Glomerular visceral epithelial cell (primary cell): ENCODE data around the gene MATR3.
A peak's percentile ranks its signal among the peaks of the same experiment; 100 is the strongest.

ENCODE experiments used
- DNase-seq: peaks from one replicate; pipeline ENCODE4 v3.0.0-alpha.2; 2016; ENCODE audit errors: extremely low spot score

Gene MATR3

DNA sequence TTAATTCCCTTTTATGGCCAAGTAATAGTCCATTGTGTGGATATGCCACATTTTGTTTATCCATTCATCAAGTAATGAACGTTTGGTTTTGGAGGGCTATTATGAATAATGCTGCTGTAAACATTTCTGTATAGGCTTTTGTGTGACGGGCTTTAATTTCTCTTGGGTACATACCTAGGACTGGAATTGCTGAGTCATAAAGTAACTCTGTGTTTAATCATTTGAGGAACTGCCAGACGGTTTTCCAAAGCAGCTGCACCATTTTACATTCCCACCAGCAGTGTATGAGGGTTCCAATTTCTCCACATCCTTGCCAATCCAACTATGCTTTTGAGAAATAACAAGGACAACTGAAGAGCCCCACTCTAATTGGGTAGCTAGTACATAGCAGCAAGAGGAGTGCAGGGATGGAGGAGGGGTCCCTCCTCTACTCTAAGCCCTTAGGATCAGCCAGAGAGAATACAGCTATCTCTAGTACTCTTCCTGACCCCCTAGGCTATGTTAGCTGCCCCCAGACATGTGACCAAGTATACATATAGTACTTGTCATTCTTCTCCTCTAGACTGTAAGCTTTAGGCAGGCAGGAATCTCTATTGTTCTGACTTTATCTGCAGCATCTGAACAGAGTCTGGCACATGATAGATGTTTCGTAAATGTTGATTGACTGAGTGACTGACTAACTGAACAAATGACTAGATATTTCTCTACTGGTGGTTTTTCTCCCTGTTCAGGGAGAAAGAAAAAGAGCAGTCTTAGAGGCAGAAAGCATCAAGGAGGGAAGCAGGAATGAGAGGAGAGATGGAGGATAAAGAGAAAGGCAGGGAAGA is 22.1 kb upstream of the MATR3 start:
- peak; percentile 57 for DNase-seq

DNA sequence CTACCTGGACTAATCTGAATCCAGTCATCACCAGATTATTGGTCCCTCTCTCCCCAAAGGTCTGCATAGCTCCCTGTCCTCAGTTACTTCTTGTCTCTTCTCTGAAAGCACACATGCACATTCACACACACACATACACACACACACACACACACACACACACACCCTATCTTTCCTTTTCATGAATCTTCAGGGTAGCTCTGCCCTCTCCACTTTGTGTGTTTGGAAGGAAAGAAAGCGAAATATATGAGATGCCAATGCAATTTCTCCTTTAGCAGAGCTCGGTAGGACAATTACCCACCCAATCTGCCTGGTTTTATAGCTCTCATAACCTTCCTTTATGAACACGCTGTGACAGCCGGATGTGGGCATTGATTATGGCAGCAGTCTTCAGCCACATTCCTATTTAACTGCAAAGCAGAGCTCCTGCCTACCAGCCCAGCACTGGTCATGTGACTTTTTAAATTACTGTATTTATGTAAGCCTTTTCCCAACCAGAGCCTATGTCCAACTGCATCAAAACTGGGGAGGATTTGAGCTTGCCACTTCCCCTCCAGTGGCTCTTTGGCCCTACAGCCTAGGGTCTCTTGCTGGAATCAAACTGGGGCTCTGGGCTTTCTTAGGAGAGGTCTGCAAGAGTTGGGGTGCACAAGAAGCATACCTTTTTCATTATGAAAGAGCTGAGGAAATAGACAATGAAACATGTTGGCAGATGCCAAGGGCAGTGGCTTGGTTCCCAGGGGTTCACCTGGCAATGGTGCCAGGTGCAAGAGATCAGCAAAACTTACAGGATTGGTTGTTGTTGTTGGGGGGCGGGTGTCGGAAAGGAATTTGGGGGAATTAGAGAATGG is 20.8 kb upstream of the MATR3 start:
- DNase-seq = peak; percentile 64

DNA sequence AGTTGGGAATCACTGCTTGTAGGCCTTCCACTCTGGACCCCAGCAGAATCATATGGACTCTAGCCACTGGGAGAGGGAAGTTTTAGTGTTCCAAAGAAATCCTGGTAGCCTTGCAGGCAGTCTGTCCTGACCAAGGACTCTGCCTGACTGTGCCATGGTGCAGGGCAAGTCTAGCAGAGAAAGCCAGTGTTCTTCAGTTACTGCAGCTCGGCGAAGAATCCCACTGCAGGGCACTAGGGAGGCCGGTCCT is 20.3 kb upstream of the MATR3 start:
- no peak for DNase-seq

DNA sequence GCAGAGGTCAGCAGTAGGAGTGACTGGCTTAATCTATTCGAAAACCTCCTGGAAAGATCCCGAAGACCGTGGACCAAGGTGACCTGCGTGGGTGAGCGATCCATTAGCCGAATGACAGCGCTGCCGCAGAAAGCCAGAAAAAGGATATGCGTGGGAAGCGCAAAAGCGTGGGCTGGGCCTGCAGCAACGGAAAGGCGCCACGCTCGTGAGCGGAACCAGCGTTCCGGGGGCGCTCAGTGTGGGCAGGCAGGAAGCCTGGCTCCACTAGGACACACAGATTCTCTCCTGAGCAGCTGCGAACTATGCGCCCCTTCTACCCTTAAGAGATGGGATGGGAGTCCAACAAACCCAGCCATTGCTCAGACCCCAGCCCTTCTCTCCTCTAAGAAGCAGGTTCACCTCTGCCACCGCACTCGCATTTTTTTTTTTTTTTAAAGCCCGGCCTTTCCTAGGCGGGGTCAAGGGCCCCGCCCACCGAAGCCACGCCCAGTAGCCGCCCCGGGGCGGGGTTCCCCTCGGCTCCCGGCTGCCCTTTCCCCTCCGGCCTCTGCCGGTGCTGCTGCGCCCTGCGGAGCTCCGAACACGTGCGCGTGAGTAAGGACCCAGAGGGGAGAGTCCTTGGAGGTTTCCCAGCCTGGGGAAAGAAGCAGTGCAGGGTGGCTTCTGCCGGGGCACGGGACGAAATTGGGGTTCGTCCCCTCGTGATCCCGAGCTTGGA is 19.8 kb upstream of the MATR3 start:
- DNase-seq = peak; percentile 95

DNA sequence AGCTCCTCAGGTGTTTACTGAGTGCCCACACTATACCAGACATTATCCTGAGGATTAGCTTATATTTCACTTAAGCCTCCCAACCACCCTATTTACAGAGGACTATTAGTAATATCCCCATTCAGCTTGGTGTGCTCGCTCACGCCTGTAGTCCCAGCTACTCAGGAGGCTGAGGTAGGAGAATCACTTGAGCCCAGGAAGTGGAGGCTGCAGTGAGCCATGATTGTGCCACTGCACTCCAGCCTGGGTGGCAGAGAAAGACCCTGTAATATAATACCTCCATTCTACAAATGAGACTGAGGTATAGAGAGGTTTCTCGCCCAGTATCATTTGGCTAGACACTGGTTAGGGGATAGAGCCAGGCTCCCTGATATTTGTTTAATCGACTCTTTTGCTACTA is 18.0 kb upstream of the MATR3 start:
- DNase-seq = no peak

DNA sequence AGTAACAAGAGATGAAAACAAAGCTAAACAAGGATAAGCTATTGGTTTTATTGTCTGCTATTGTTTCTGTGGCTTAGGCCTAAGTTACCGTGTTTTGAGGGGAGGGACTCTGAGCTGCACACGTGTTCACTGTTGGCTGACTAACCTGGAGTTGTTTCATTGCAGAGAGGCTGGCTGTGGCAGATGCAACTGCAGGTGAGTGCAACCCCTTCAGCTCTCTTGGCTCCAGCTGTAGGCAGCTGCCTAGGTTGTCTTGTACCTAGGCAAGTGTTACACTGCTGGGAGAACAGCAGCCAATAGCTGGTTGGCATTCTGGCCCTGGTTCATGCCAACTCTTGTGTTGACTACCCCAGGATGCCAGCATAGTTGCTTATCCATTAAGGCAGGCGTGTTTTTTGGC is 17.6 kb upstream of the MATR3 start:
- no peak for DNase-seq

DNA sequence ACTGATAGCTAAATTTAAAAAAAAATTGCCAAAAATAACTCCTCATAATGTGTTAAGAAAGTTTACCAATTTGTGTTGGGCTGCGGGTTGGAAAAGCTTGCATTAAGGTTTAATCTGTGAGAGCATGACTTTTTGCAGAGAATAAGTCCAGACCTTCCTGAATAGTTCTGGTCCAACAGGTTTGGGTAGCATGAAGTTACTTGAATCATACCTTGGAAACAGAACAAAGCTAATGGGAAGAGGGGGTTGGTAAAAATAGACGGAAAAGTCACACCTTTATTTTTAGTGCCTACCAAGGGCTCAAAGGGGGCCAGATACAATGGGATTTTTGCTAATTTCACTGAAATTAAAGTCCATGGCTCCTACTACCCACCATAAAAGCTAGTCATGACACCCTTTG is 17.1 kb upstream of the MATR3 start:
- no peak for DNase-seq

DNA sequence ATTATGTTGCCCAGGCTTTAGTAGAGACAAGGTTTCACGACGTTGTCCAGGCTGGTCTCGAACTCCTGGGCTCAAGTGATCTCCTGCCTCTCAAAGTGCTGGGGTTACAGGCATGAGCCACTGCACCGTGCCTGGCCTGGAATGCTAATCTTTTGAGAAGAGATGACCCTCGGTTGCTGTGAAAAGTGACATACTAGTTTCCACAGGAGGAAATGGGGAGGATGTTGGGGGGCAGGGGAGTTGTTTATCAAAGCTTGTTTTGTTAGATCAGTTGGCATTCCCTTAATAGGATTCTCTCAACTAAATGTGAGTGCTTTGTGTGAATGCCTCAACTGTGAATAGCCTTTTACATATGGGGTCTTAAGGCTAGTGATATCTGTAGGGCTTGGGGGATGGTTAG is 16.4 kb upstream of the MATR3 start:
- DNase-seq = no peak

DNA sequence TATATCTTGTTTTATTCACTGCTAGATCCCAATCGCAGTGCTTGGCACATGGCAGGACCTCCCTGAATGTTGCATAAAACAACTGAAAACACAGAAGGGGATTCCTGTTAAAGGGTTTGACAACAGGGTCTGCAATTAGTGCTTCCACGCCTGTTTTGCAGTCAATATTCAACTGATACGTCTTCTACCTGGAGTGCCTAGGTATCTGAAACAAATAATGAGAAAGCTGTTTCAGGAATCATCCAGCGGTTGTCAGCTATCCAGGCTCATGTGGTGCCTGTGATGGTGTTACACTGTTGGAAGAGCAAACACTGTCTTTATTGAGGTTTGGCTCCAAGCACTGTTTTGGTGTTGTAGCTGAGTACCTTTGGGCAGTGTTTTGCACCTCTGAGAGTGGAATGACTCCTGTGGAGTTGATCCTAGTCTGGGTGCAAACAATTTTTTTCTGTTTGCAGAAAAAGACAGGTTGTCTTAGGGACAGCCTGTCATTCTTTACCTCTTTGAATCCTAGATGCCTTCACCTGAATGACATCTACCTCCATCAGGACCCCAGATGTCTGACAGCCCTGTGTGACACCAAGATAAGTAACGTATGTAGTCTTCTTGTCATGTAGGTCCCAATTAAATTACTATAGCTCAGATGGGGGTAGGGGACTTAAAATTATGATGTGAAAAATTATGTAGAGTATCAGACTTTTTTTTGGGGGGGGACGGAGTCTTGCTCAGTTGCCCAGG is 14.8 kb upstream of the MATR3 start:
- no peak for DNase-seq

DNA sequence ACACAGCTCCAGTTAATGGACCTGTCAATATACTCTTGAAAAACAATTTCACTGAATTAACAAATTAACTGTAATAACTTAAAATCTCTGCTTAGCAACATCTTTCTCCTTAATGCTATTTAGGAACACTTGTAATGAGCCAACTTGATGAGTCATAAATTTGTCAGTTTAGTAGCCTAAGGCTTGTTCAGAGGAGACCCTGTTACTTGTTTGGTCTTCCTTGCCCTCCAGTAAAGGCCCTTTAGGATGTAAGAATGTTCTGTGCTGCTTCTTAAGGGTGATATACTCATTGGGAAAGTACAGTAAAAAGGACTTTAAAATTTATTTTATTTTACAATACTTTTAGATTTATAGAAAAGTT is 11.4 kb upstream of the MATR3 start:
- no peak for DNase-seq

DNA sequence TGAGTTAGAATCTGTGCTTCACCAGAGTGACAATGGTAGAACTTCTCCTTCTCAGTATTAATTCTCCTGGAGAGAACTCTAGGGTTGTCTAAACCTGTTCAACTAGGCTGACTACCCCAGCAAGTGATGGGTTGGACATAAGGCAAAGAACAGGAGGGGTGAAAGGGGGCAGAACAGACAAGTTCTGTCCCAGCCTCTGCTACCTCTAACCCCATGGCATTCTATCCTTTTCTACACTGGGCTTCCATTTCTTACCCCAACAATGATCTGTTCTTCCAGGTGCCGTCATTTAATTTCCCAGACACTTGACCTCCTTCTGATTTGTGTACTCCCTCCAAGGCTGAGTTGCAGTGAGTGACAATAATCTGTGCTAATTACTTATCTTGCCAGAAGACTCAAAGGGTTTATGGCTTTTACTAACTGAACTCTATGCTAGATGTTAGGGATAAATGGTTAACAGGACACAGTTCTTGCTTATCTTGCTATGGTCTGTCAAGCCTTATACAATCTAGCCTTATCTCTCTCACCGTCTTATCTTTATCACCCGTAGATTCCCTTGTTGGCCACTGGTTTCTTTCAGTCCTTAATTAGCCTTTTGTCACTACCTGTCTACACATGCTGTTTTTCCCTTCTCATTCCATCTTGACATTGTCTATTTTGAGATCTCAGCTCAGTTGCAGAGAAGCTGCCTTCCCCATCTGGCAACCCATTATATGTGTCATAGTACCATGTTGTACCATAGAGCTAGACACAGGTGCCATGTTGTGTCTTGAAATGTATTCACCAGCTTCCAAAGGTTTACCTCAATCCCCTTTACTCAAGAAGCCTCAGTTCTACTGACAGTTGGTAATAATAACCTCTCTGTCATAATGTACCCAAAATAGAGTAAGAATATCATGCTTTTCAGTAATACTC is 10.0 kb upstream of the MATR3 start:
- no peak for DNase-seq

DNA sequence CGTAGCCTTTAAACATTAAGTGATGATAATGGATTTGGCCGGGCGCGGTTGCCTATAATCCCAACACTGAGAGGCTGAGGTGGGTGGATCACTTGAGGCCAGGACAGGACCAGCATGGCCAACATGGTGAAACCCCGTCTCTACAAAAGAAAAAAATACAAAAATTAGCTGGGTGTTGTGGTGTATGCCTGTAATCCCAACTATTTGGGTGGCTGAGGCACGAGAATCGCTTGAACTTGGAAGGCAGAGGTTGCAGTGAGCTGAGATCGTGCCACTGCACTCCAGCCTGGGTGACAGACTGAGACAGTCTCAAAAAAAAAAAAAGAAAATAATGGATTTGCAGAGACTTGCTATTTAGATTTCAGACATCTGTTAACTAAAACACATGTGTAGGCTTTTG is 9.2 kb upstream of the MATR3 start:
- DNase-seq = no peak

DNA sequence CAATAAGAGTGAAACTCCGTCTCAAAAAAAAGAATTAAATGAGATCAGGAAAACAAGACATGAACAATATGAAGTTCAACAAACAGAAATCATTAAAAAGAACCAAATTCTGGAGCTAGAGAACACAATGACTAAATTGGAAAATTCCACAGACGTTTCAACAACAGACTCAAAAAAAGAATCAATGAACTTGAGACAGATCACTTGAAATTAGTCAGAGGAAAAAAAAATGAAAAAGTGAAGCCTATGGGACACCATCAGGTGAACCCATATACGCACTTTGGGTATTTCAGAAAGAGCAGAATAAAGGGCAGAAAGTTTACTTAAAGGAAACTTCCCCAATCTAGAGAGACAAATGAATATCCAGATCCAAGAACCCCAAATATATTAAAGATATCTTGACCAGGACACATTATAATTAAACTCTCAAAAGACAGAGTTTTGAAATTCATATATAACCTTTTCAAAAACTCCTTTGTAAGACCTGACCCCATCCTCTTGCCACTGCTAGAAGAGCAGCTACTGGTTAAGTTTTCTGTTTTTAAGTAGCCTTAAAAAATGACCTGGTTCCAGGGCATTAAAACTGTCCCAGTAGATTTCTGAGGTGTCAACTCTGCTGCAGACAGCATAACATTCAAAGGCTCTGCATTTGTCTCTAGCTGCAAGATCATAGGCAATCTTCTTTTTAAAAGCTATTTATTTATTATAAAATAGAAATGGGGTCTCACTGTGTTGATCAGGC is 7.7 kb upstream of the MATR3 start:
- DNase-seq = no peak

DNA sequence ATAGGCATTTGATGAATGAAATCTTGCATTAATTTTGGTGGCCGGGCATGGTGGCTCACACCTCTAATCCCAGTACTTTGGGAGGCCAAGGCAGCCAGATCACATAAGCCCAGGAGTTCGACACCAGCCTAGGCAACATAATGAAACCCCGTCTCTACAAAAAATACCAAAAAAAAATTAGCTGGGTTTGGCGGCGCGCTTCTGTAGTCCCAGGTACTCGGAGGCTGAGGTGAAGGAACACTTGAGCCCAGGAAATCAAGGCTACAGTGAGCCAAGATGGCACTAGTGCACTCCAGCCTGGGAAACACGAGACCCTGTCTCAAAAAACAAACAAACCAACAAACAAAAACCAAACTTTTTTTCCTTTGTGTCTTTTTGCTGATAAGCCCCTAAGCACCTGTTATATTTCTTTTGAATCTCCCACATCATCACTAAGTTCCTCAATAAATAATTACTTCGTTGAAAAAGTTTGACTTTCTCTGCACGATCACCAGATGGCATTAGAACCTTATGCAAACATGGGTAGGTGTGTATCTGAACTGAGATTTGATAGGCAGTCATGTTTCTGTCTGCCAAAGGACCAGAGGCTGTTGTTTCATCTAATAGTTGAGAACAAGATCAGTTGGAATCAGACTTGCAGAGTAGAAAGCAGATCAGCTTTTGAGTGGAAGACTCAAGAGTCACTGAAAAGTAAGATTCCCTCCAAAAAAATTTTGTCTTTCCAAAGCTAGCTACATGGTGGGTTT is 5.5 kb upstream of the MATR3 start:
- DNase-seq = peak; percentile 27

DNA sequence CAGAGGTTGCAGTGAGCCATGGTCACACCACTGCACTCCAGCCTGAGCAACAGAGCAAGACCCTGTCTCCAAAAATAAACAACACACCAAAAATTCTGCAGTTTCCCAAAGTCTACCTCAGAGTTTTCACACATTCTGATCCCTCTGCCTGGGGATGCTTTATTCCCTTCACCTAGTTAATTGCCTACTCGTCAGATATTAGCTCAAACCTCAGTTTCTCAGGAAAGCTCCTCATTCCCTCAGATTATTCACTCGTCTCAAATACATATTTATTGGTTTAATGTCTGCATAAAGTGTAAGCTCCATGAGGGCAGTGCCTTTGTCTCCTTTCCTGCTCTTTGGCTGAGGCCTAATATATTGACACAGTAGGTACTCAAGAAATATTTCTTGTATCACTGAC is 2.5 kb upstream of the MATR3 start:
- no peak for DNase-seq

DNA sequence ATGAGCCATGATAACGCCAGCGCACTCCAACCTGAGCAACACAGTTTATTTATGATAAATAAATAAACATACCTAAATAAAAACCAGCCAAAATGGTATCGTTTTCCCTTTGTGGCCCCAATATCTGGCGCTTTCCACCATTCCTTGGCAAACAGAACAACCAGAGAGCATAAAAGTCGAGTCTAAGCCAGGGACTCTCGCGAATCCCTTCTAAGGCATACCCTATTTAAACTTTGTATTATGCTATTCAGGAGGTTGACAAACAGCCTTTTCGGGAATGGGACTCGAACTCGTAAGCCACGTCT is 386 bp upstream of the MATR3 start:
- no peak for DNase-seq

DNA sequence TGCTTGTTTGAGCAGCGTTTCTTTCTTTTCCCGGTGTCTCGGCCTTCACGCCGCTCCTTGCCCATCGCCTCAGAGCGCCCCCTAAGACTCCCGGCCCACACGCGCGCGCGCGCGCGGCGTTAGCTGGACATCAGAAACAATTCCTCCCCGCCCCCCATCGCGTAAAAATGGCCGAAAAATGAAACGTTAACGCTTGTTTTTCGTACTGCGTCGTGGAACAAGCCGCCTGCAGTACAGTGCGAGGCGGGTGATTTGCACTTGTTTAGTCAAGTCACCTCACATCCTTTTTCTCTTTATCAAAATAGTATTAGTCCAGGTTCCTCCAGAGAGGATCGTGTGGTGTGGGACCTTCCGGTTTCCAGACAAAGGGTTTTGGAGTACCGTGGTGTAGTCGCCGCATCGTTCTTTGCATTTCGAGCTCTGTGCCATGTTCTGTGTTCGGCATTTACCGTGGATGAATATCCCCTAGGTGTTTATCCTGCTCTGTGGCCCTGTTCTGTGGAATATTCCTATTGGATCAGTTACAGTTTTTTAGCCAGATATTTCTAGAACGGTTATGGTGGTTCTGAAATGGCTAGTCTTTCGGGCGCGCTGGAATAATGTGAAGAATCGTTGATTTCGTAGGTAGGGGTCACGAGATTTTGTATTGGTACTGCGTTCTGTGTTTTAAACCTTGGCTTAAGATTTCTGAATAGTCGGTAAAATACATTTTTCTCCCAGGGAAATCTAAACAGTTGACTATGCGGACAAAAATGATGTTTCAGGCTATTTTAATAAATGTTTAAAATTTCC is 1.0 kb downstream of the MATR3 start:
- DNase-seq = peak; percentile 87

DNA sequence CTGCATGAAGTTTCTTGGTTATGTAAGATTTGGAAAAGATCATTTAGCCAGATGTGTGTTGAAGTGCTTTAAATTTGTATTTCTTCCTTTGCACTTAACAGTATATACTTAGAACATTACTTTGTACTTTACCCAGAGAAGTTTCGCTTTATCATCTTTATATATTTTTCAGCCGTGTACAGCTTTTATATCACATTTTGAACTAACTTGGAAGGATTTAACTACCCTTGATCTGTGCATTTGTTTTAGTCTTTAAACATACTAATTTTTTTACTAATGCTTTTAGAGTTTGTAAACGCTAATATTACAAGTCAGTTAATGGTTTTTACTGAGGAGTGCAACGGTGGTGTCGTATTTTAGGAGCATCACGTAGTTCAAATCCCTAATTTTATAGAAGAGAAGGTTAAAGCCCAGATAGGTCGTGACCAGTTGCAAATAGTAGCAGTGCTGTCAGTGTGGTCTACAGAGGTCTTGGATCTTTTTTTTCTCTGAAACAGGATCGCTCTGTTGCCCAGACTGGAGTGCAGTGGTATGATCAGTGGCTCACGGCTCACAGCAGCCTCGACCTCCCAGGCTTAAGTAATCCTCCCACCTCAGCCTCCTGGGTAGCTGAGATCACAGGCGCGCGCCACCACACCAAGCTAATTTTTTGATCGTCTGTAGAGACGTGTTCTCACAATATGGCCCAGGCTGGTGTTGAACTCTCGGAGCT is 2.0 kb downstream of the MATR3 start:
- DNase-seq = peak; percentile 37
